Uterus (tissue), 4 donors: ENCODE measurements around the gene NR2F6. TPM values are rescaled to one million over a fixed set of nuclear protein-coding genes. Genes with fewer than 3 reads are reported as not detected.

Experiments
- DNase-seq, 2 donors: peaks; one replicate each; pipeline ENCODE4 v3.0.0-alpha.2; 2019 to 2020
- H3K27ac ChIP-seq, 2 donors: fragments of 200-600 bp; sonication (generic); 1 replicate in 1 of 2; 2 replicates in 1 of 2; pipeline ENCODE4 v1.5.1; 2016 to 2018
- H3K27me3 ChIP-seq, 2 donors: fragments of 200-600 bp; sonication (generic); one replicate each; pipeline ENCODE4 v1.5.1; 2018 to 2019; ENCODE audit warnings: control low read depth in 1 of 2
- H3K36me3 ChIP-seq, 2 donors: fragments of 200-600 bp; sonication (generic); one replicate each; pipeline ENCODE4 v1.5.1; 2019; ENCODE audit warnings: control low read depth in 1 of 2
- H3K4me1 ChIP-seq, 2 donors: fragments of 200-600 bp; sonication (generic); one replicate each; pipeline ENCODE4 v1.5.1; 2018 to 2019; ENCODE audit warnings: control low read depth in 1 of 2
- H3K4me3 ChIP-seq, 2 donors: fragments of 200-600 bp; sonication (generic); 1 replicate in 1 of 2; 2 replicates in 1 of 2; pipeline ENCODE4 v1.5.1; 2018 to 2019; ENCODE audit warnings: mild to moderate bottlenecking in 1 of 2
- H3K9me3 ChIP-seq, 2 donors: fragments of 200-600 bp; sonication (generic); one replicate each; pipeline ENCODE4 v1.5.1; 2019; ENCODE audit warnings: control low read depth in 1 of 2
- CTCF ChIP-seq, 4 experiments: fragments of 200-600 bp in 2 of 4; fragments of 450-650 bp in 2 of 4; sonication (generic) in 2 of 4; IDR thresholded peaks; one replicate each; pipeline ENCODE4 v1.5.1; 2016 to 2019; ENCODE audit warnings: antibody characterized with exemption in 4 of 4, mild to moderate bottlenecking in 2 of 4, moderate library complexity in 1 of 4
- POLR2A ChIP-seq, 2 donors: fragments of 450-650 bp; IDR thresholded peaks; one replicate each; pipeline ENCODE4 v1.6.1; 2016; ENCODE audit warnings: antibody characterized with exemption in 2 of 2, mild to moderate bottlenecking in 1 of 2, moderate library complexity in 1 of 2
- intact Hi-C: fragments of 100-400 bp; cut with DNase I; formaldehyde crosslinking; loops from one replicate; pipeline ENCODE4 v1.15.1; 2023; ENCODE audit warnings: low total_unique reads
- total RNA-seq, 4 donors: library from RNA; depleted of rRNA in 3 of 4; stranded (reverse); fragments of >200 nt in 3 of 4; gene quantifications; one replicate each; pipeline versions ENCODE4 v1.1.0 to v1.2.4, GENCODE V29; 2014 to 2023
- donor health status: DM: yes; HTN: yes; CAD: no.

The NR2F6 gene
- total RNA-seq, 4 donors from 2014 or later = 14.3 to 45.0 (median 36.0) TPM

GRCh38 chr19:17246681-17247425, 1.1 kb upstream of the NR2F6 start:
- Histone ChIP-seq H3K4me3 (peak overlapping the region; percentile 56 to 60), H3K36me3 (no peaks in the 10 kb centered on the region), H3K9me3 (no peaks in the 10 kb centered on the region), H3K27me3 (no peaks in the 10 kb centered on the region), H3K27ac (peak overlapping the region; percentile 87 to 90), H3K4me1 (peaks cover 0 to 13% of the 10 kb centered on the region in 2 donors)
- TF ChIP-seq POLR2A (IDR thresholded peaks at IDR 0.05) = no peak
- TF ChIP-seq CTCF (IDR thresholded peaks at IDR 0.05) = no peak
- DNase-seq = peak in 1 of 2 donors; percentile 51
- intact Hi-C loops = no loop called here

GRCh38 chr19:17244618-17245534, 843 bp downstream of the NR2F6 start:
- peak in 1 of 2 donors; percentile 60 for DNase-seq
- Histone ChIP-seq H3K27ac (peak overlapping the region; percentile 76 to 84), H3K4me1 (peaks cover 0 to 13% of the 10 kb centered on the region in 2 donors), H3K9me3 (no peaks in the 10 kb centered on the region), H3K36me3 (no peaks in the 10 kb centered on the region), H3K4me3 (peak overlapping the region; percentile 53 to 56), H3K27me3 (no peaks in the 10 kb centered on the region)
- no peak for TF ChIP-seq CTCF (IDR thresholded peaks at IDR 0.05)
- TF ChIP-seq POLR2A (IDR thresholded peaks at IDR 0.05) = no peak
- intact Hi-C loops = no loop called here

- DNase-seq = peak; percentile 56 to 67
- TF ChIP-seq POLR2A (IDR thresholded peaks at IDR 0.05) = no peak
- TF ChIP-seq CTCF (IDR thresholded peaks at IDR 0.05) = no peak
- Histone ChIP-seq H3K4me3 (peak overlapping the region; percentile 53 to 56), H3K9me3 (no peaks in the 10 kb centered on the region), H3K36me3 (no peaks in the 10 kb centered on the region), H3K4me1 (peaks cover 0 to 13% of the 10 kb centered on the region in 2 donors), H3K27me3 (no peaks in the 10 kb centered on the region), H3K27ac (peak overlapping the region; percentile 76 to 84)
- intact Hi-C loops = no loop called here
Measured at GRCh38 chr19:17243830-17244617, 1.7 kb downstream of the NR2F6 start.

GRCh38 chr19:17243211-17243829, 2.4 kb downstream of the NR2F6 start:
- no peak for DNase-seq
- Histone ChIP-seq H3K4me1 (peaks cover 0 to 13% of the 10 kb centered on the region in 2 donors), H3K36me3 (no peaks in the 10 kb centered on the region), H3K27me3 (no peaks in the 10 kb centered on the region), H3K27ac (peak overlapping the region; percentile 76 to 84), H3K9me3 (no peaks in the 10 kb centered on the region), H3K4me3 (peak overlapping the region; percentile 53 to 56)
- TF ChIP-seq POLR2A (IDR thresholded peaks at IDR 0.05) = no peak
- no peak for TF ChIP-seq CTCF (IDR thresholded peaks at IDR 0.05)
- intact Hi-C loops = no loop called here
